Colonic mucosa (tissue), 4 donors: ENCODE results near the gene PDE2A. TPM values are rescaled to one million over a fixed set of nuclear protein-coding genes. Genes with fewer than 3 reads are reported as not detected.
A peak's percentile ranks its signal among the peaks of the same experiment; 100 is the strongest.

Experiments
- DNase-seq: peaks from one replicate; pipeline ENCODE4 v3.0.0-alpha.2; 2020
- H3K27ac ChIP-seq: fragments of 200-600 bp; one replicate; pipeline ENCODE4 v1.8.0; 2021
- H3K27me3 ChIP-seq: fragments of 200-600 bp; one replicate; pipeline ENCODE4 v1.8.0; 2021
- H3K36me3 ChIP-seq: fragments of 200-600 bp; one replicate; pipeline ENCODE4 v1.8.0; 2021
- H3K4me1 ChIP-seq: fragments of 200-600 bp; one replicate; pipeline ENCODE4 v1.8.0; 2021; ENCODE audit warnings: mild to moderate bottlenecking
- H3K4me3 ChIP-seq: fragments of 200-600 bp; one replicate; pipeline ENCODE4 v1.8.0; 2021
- H3K9ac ChIP-seq, 2 donors: one replicate each; pipeline ENCODE4 v1.7.0; 2013; ENCODE audit warnings: control low read depth in 2 of 2, low read depth in 2 of 2, low read length in 2 of 2
- H3K9me3 ChIP-seq: fragments of 200-600 bp; one replicate; pipeline ENCODE4 v1.8.0; 2021
- CTCF ChIP-seq: fragments of 200-600 bp; IDR thresholded peaks from one replicate; pipeline ENCODE4 v1.8.0; 2022; ENCODE audit warnings: antibody characterized with exemption, mild to moderate bottlenecking
- intact Hi-C: fragments of 100-400 bp; cut with DNase I; formaldehyde crosslinking; loops from one replicate; pipeline ENCODE4 v1.14.1; 2022
- total RNA-seq, 2 donors: library from RNA; stranded (reverse); fragmentation: NEBNext Ultra II Directional in 1 of 2; extraction: Animal tissue kit (Norgen Biotek cat#: 25700) in 1 of 2; gene quantifications; one replicate each; pipeline ENCODE4 v1.2.1, GENCODE V29; 2021
- donor health status: healthy.
- donor health status: DM: no; HTN: no; CAD: no.
- donor health status: DM: no; HTN: no; CAD: no.

The PDE2A gene
- total RNA-seq, 2 donors from 2014 or later, result 5.6 to 8.9 TPM

DNA sequence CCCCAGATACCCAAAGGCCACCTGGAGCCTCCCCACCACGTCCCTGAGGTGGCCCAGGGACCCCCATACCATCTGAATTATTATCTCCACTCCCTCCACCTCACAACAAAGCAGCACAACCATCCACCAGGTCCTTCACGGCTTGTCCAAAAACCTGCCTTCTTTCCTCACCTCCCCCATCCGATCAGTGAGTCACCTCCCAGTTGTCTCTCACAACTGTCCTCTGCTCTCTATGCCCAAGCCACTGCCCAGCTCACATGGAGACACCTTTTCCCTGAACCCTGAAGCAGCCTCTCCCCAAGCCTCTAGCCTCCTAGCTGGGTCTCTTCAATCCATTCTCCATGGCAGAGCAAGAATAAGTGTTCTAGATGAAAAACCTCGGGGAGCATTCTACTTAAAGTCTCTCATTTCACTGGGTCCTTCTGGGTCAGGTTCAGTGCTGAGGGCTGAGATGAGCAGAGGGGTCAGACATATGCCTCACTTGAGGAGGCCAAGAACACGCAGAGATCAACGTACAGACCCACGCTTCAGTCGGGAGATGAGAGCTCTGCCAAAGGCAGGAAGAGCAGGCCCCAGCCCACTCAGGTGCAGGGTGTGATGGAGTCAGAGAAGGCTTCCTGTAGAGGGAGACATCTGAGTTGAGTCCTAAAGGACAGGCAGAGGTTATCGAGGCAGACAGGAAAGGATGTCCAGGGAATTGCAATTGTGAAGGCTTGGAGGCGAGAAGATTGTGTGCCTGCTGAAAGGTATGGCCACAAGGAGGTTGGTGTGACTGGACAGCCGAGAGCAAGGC, 74.7 kb downstream of the PDE2A start:
- Histone ChIP-seq H3K36me3 (no peaks in the 10 kb centered on the region), H3K9ac (no peak overlapping the region), H3K4me3 (no peak overlapping the region), H3K27me3 (no peaks in the 10 kb centered on the region), H3K9me3 (no peaks in the 10 kb centered on the region), H3K4me1 (no peaks in the 10 kb centered on the region), H3K27ac (no peak overlapping the region)
- no peak for DNase-seq
- intact Hi-C loops, result no loop called here
- no peak for TF ChIP-seq CTCF

DNA sequence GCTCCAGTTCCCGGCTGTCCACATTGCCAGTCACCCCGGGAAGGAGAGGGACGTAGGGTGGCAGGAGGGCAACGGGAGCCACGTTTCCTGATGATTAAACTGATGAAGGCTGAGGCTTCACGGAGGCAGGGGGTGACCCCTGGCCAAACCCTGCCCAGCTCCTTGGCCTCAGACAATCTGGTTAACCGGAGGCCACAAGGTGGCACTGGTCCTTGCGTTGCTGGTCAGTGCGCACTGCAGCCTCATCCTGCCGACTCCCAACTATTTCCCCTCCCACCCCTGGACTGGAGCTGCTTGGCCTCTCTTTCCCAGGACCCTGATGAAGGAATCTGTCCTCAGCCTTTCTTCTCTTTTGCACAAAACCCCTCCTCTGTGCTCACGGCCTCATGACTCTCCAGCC, 75.3 kb downstream of the PDE2A start:
- TF ChIP-seq CTCF, result no peak
- H3K9me3 ChIP-seq, result no peaks in the 10 kb centered on the region
- H3K4me1 ChIP-seq, result no peaks in the 10 kb centered on the region
- H3K36me3 ChIP-seq, result no peaks in the 10 kb centered on the region
- no peak overlapping the region for H3K9ac ChIP-seq
- H3K27ac ChIP-seq, result no peak overlapping the region
- peak; percentile 30 for DNase-seq
- intact Hi-C loops, result no loop called here
- no peak overlapping the region for H3K4me3 ChIP-seq
- H3K27me3 ChIP-seq, result no peaks in the 10 kb centered on the region

DNA sequence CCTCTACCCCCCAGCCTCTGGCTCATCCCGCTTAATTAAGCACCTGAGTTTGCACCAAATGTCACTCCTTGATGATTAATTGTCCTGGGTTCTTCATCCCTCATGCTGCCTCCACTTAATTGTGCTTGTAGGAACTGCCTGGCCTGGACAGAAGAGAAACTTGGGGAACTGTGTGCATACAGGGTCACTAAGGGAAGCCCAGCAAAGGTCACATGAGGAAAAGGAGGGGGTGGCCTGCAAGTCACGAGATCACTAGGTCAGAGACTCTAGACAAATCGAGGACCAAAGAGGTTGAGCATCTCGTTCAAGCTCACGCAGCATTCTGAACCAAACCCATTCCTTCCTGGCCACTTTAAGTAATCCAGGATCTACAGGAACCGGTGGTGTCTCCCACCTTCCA, 75.8 kb downstream of the PDE2A start:
- intact Hi-C loops, result no loop called here
- no peak for DNase-seq
- Histone ChIP-seq H3K36me3 (no peaks in the 10 kb centered on the region), H3K4me1 (no peaks in the 10 kb centered on the region), H3K4me3 (no peak overlapping the region), H3K9me3 (no peaks in the 10 kb centered on the region), H3K27me3 (no peaks in the 10 kb centered on the region), H3K27ac (no peak overlapping the region), H3K9ac (no peak overlapping the region)
- TF ChIP-seq CTCF, result no peak

GRCh38 chr11:72597721-72598120, 76.5 kb downstream of the PDE2A start:
- Histone ChIP-seq H3K4me3 (no peak overlapping the region), H3K9ac (no peak overlapping the region), H3K36me3 (no peaks in the 10 kb centered on the region), H3K27me3 (no peaks in the 10 kb centered on the region), H3K4me1 (no peaks in the 10 kb centered on the region), H3K27ac (no peak overlapping the region), H3K9me3 (no peaks in the 10 kb centered on the region)
- intact Hi-C loops, result no loop called here
- DNase-seq, result no peak
- no peak for TF ChIP-seq CTCF

- Histone ChIP-seq H3K36me3 (no peaks in the 10 kb centered on the region), H3K9me3 (no peaks in the 10 kb centered on the region), H3K27me3 (peaks cover 20% of the 10 kb centered on the region), H3K4me3 (no peak overlapping the region), H3K4me1 (peaks cover 2% of the 10 kb centered on the region), H3K9ac (no peak overlapping the region), H3K27ac (no peak overlapping the region)
- TF ChIP-seq CTCF, result no peak
- DNase-seq, result no peak
- intact Hi-C loops, result no loop called here
These were observed 78.9 kb downstream of the PDE2A start for GRCh38 chr11:72595292-72595684.
